ENCODE data around the gene DMTF1.

GRCh38 chr7:87156709-87157108 lies 4.5 kb downstream of the DMTF1 start:
- TF ChIP-seq, protein P1, sequence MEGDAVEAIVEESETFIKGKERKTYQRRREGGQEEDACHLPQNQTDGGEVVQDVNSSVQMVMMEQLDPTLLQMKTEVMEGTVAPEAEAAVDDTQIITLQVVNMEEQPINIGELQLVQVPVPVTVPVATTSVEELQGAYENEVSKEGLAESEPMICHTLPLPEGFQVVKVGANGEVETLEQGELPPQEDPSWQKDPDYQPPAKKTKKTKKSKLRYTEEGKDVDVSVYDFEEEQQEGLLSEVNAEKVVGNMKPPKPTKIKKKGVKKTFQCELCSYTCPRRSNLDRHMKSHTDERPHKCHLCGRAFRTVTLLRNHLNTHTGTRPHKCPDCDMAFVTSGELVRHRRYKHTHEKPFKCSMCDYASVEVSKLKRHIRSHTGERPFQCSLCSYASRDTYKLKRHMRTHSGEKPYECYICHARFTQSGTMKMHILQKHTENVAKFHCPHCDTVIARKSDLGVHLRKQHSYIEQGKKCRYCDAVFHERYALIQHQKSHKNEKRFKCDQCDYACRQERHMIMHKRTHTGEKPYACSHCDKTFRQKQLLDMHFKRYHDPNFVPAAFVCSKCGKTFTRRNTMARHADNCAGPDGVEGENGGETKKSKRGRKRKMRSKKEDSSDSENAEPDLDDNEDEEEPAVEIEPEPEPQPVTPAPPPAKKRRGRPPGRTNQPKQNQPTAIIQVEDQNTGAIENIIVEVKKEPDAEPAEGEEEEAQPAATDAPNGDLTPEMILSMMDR (IDR thresholded peaks at IDR 0.05): no peak
- no peak for TF ChIP-seq POLR2A (IDR thresholded peaks at IDR 0.05)
- no peak for TF ChIP-seq POLR2AphosphoS5 (IDR thresholded peaks at IDR 0.05)
